Keratinocyte (primary cell): ENCODE measurements around the gene BNC2. TPM values are rescaled to one million over a fixed set of nuclear protein-coding genes. Genes with fewer than 3 reads are reported as not detected.

ENCODE experiments used
- DNase-seq: peaks from one replicate; pipeline ENCODE4 v3.0.0-alpha.2; 2011; ENCODE audit warnings: low read depth, missing footprints, low spot score
- FAIRE-seq: peaks from 2 replicates; lab custom pipeline; 2011; peaks lifted over from hg19 to GRCh38; lab: Jason Lieb, UNC
- H2AFZ ChIP-seq: 2 replicates; pipeline ENCODE4 v1.6.0; 2012; ENCODE audit warnings: low read length, control low read depth, inconsistent platforms; ENCODE audit not compliant: control insufficient read depth
- H3K27ac ChIP-seq: 2 replicates; pipeline ENCODE4 v1.5.1; 2011; ENCODE audit warnings: low read length; ENCODE audit not compliant: control insufficient read depth, insufficient read depth
- H3K27me3 ChIP-seq: 3 replicates; pipeline ENCODE4 v1.6.0; 2011; ENCODE audit warnings: low read length; ENCODE audit not compliant: control insufficient read depth, insufficient read depth; ENCODE audit errors: extremely low read depth
- H3K36me3 ChIP-seq, 2 experiments: 2 replicates in 1 of 2; 3 replicates in 1 of 2; pipeline ENCODE4 v1.5.1; 2011; ENCODE audit warnings: low read length in 2 of 2, mild to moderate bottlenecking in 1 of 2; ENCODE audit not compliant: control insufficient read depth in 2 of 2, insufficient read depth in 2 of 2; ENCODE audit errors: extremely low read depth in 1 of 2
- H3K4me1 ChIP-seq: 3 replicates; pipeline ENCODE4 v1.5.1; 2011; ENCODE audit warnings: low read length; ENCODE audit not compliant: control insufficient read depth, insufficient read depth; ENCODE audit errors: extremely low read depth
- H3K4me2 ChIP-seq: 3 replicates; pipeline ENCODE4 v1.6.0; 2011; ENCODE audit warnings: low read depth, low read length; ENCODE audit not compliant: control insufficient read depth, insufficient read depth; ENCODE audit errors: extremely low read depth
- H3K4me3 ChIP-seq, 3 experiments: fragments of 200-600 bp in 1 of 3; sonication (generic) in 1 of 3; 2 replicates in 2 of 3; 3 replicates in 1 of 3; pipeline ENCODE4 v1.5.1; 2011 to 2016; ENCODE audit warnings: low read length in 3 of 3, mild to moderate bottlenecking in 3 of 3, control low read depth in 2 of 3, inconsistent platforms in 1 of 3, low read depth in 1 of 3, mixed read lengths in 1 of 3, mixed run types in 1 of 3, moderate library complexity in 1 of 3; ENCODE audit not compliant: control insufficient read depth in 2 of 3, insufficient read depth in 2 of 3; ENCODE audit errors: extremely low read depth in 1 of 3
- H3K79me2 ChIP-seq: 2 replicates; pipeline ENCODE4 v1.6.0; 2012; ENCODE audit warnings: low read length; ENCODE audit not compliant: control insufficient read depth, insufficient read depth
- H3K9ac ChIP-seq: 3 replicates; pipeline ENCODE4 v1.6.0; 2011; ENCODE audit warnings: low read length; ENCODE audit not compliant: control insufficient read depth, insufficient read depth; ENCODE audit errors: extremely low read depth
- H3K9me1 ChIP-seq: 3 replicates; pipeline ENCODE4 v1.6.0; 2011; ENCODE audit warnings: low read length; ENCODE audit not compliant: control insufficient read depth, insufficient read depth; ENCODE audit errors: extremely low read depth
- H3K9me3 ChIP-seq: 2 replicates; pipeline ENCODE4 v1.5.1; 2012; ENCODE audit warnings: low read depth, low read length; ENCODE audit not compliant: control insufficient read depth
- H4K20me1 ChIP-seq: 3 replicates; pipeline ENCODE4 v1.6.0; 2011; ENCODE audit warnings: low read length; ENCODE audit not compliant: control insufficient read depth, insufficient read depth; ENCODE audit errors: extremely low read depth
- EZH2 ChIP-seq: IDR thresholded peaks from one replicate; pipeline ENCODE4 v1.6.1; 2012; ENCODE audit warnings: inconsistent platforms, mild to moderate bottlenecking, low read length, moderate library complexity
- dilution Hi-C: fragments of 300-500 bp; cut with MboI; formaldehyde crosslinking; loops from one replicate; pipeline ENCODE4 v1.7.0; 2020; ENCODE audit warnings: low sequenced_read_pairs; ENCODE audit not compliant: extremely low pct_ligation_motif_present
- polyA plus RNA-seq, 5 experiments: library from polyadenylated mRNA; depleted of rRNA in 3 of 5; stranded (reverse) in 3 of 5; stranded (forward) in 1 of 5; unstranded in 1 of 5; fragments of >200 nt; gene quantifications; 1 replicate in 1 of 5; 2 replicates in 3 of 5; 3 replicates in 1 of 5; pipeline versions ENCODE4 v1.2.1 to v1.2.3, GENCODE V29; 2011 to 2012; ENCODE audit warnings: missing spikeins in 2 of 5, low read depth in 1 of 5, low replicate concordance in 1 of 5
- TF ChIP-seq, protein P1 (sequence below), 3 experiments: IDR thresholded peaks in 1 of 3; conservative IDR thresholded peaks in 1 of 3; optimal IDR thresholded peaks in 1 of 3; 2 replicates in 2 of 3; 3 replicates in 1 of 3; pipeline versions ENCODE3 to v1.5.1; 2011; ENCODE audit warnings: low read length in 3 of 3, mild to moderate bottlenecking in 3 of 3, moderate library complexity in 2 of 3, control low read depth in 1 of 3, inconsistent platforms in 1 of 3; ENCODE audit not compliant: insufficient read depth in 2 of 3; ENCODE audit errors: extremely low read depth in 1 of 3

The BNC2 gene
- polyA plus RNA-seq, 1 donor (not counting 4 experiments of a cell fraction or from before 2014, with no cell fraction given) = 1.1 TPM

DNA sequence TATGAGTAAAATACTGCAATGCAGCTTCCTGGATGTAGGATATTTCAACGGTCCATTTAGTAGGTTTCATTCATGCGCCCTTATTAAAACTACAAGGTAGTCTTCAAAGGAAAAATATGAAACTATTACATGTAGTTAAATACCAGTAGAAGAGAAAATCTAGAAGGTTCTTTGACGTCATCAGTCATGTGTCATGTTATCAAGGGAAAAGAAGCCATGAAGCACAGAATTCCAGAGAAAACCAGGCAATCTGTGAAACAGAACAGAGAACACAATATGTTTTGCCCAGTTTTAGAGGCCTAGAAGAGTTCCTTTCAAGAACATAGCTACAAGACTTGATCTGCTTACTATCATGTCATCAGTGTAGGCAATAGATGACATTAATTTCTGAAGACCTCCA is 38.4 kb downstream of the BNC2 start:
- dilution Hi-C loops = no loop called here

DNA sequence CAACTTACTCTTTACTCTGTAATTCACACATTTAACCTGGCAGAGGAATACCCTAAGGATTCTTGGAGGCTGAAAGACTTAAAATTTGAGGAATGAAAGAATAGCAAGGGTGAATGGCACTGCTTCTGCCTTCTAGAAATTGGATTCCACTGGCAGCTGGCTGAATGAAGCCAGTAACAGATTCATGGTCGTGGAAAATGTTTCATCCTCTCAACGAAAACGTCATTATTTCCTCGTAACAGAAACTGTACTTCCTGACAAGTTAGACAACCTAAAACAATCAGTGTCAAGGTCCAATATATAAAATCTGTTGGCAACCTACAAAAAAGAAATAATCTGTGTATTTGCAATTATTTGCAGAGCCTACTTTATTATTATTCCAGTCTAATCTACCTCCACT is 39.7 kb downstream of the BNC2 start:
- no peaks in the 10 kb centered on the region for H3K9me1 ChIP-seq
- no peaks in the 10 kb centered on the region for H3K9me3 ChIP-seq
- H3K36me3 ChIP-seq = no peaks in the 10 kb centered on the region
- no peak overlapping the region for H3K4me3 ChIP-seq
- TF ChIP-seq, protein P1, sequence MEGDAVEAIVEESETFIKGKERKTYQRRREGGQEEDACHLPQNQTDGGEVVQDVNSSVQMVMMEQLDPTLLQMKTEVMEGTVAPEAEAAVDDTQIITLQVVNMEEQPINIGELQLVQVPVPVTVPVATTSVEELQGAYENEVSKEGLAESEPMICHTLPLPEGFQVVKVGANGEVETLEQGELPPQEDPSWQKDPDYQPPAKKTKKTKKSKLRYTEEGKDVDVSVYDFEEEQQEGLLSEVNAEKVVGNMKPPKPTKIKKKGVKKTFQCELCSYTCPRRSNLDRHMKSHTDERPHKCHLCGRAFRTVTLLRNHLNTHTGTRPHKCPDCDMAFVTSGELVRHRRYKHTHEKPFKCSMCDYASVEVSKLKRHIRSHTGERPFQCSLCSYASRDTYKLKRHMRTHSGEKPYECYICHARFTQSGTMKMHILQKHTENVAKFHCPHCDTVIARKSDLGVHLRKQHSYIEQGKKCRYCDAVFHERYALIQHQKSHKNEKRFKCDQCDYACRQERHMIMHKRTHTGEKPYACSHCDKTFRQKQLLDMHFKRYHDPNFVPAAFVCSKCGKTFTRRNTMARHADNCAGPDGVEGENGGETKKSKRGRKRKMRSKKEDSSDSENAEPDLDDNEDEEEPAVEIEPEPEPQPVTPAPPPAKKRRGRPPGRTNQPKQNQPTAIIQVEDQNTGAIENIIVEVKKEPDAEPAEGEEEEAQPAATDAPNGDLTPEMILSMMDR (optimal IDR thresholded peaks at IDR 0.05 in 1 of 3, IDR thresholded peaks at IDR 0.05 in 1 of 3, conservative IDR thresholded peaks at IDR 0.05 in 1 of 3; ENCODE audit: extremely low read depth in 1 of 3, insufficient read depth in 2 of 3, low read length in 3 of 3) = no peak
- TF ChIP-seq EZH2 = no peak
- no peak overlapping the region for H3K4me2 ChIP-seq
- peaks cover 3% of the 10 kb centered on the region for H3K4me1 ChIP-seq
- H2AFZ ChIP-seq = no peak overlapping the region
- H3K79me2 ChIP-seq = no peaks in the 10 kb centered on the region
- H3K9ac ChIP-seq = no peak overlapping the region
- DNase-seq = no peak
- dilution Hi-C loops = no loop called here
- H3K27ac ChIP-seq = no peak overlapping the region
- H3K27me3 ChIP-seq = no peaks in the 10 kb centered on the region
- no peaks in the 10 kb centered on the region for H4K20me1 ChIP-seq
- no peak for FAIRE-seq

More for the DNA sequence above, 38.4 kb downstream of the BNC2 start:
- DNase-seq (no peak), FAIRE-seq (no peak)
- TF ChIP-seq, protein P1 (optimal IDR thresholded peaks at IDR 0.05 in 1 of 3, IDR thresholded peaks at IDR 0.05 in 1 of 3, conservative IDR thresholded peaks at IDR 0.05 in 1 of 3; ENCODE audit: extremely low read depth in 1 of 3, insufficient read depth in 2 of 3, low read length in 3 of 3) = no peak
- no peak for TF ChIP-seq EZH2
- H3K9me1 ChIP-seq = no peaks in the 10 kb centered on the region
- no peaks in the 10 kb centered on the region for H4K20me1 ChIP-seq
- no peak overlapping the region for H3K27ac ChIP-seq
- no peaks in the 10 kb centered on the region for H3K79me2 ChIP-seq
- H3K27me3 ChIP-seq = no peaks in the 10 kb centered on the region
- H3K9ac ChIP-seq = no peak overlapping the region
- no peak overlapping the region for H2AFZ ChIP-seq
- no peaks in the 10 kb centered on the region for H3K9me3 ChIP-seq
- no peak overlapping the region for H3K4me2 ChIP-seq
- H3K4me3 ChIP-seq = no peak overlapping the region
- H3K4me1 ChIP-seq = peaks cover 3% of the 10 kb centered on the region
- H3K36me3 ChIP-seq = no peaks in the 10 kb centered on the region
